H1 (cell line): ENCODE measurements around the gene SLC39A10. TPM values are rescaled to one million over a fixed set of nuclear protein-coding genes. Genes with fewer than 3 reads are reported as not detected.

Experiments used
- CTCF ChIA-PET: fragments of 300-600 bp; sonication (Branson Sonifier 250); formaldehyde crosslinking; loops from one replicate; lab custom pipeline; 2021; ENCODE audit not compliant: partially characterized antibody; lab: Charles Lee
- POLR2A ChIA-PET: fragments of 300-600 bp; sonication (Branson Sonifier 250); formaldehyde crosslinking; loops from one replicate; lab custom pipeline; 2021; ENCODE audit warnings: inconsistent platforms; ENCODE audit not compliant: partially characterized antibody; lab: Charles Lee
- DNase-seq, 2 experiments: peaks; one replicate each; pipeline versions ENCODE4 v3.0.0 to v3.0.0-alpha.2; 2010 to 2022; ENCODE audit warnings: low spot score in 2 of 2, low read depth in 1 of 2, mixed read lengths in 1 of 2
- FAIRE-seq: peaks from 2 replicates; lab custom pipeline; 2011; peaks lifted over from hg19 to GRCh38; lab: Jason Lieb, UNC
- H2AFZ ChIP-seq: 2 replicates; pipeline ENCODE4 v1.8.1; 2012; ENCODE audit warnings: low read length, inconsistent platforms
- H2AK5ac ChIP-seq: 2 replicates; pipeline ENCODE4 v1.6.1; 2013; ENCODE audit warnings: low read depth, low read length
- H2BK120ac ChIP-seq: replicated peaks from 2 replicates; pipeline ENCODE3; 2013; ENCODE audit warnings: low read depth, low read length, inconsistent platforms
- H2BK12ac ChIP-seq: 2 replicates; pipeline ENCODE4 v1.6.1; 2013; ENCODE audit warnings: low read depth, low read length
- H2BK15ac ChIP-seq: 2 replicates; pipeline ENCODE4 v1.6.1; 2013; ENCODE audit warnings: low read length
- H2BK20ac ChIP-seq: 2 replicates; pipeline ENCODE4 v1.6.1; 2013; ENCODE audit warnings: low read length
- H2BK5ac ChIP-seq: 2 replicates; pipeline ENCODE4 v1.6.1; 2013; ENCODE audit warnings: low read depth, low read length
- H3K14ac ChIP-seq: 2 replicates; pipeline ENCODE4 v1.6.1; 2013; ENCODE audit warnings: inconsistent platforms; ENCODE audit not compliant: insufficient read length
- H3K18ac ChIP-seq: 2 replicates; pipeline ENCODE4 v1.6.1; 2013; ENCODE audit warnings: low read length; ENCODE audit errors: extremely low read depth
- H3K23ac ChIP-seq: 2 replicates; pipeline ENCODE4 v1.6.1; 2013; ENCODE audit warnings: inconsistent platforms; ENCODE audit not compliant: insufficient read length
- H3K23me2 ChIP-seq: 2 replicates; pipeline ENCODE4 v1.6.1; 2013; ENCODE audit warnings: low read depth, low read length
- H3K27ac ChIP-seq: 2 replicates; pipeline ENCODE4 v1.6.1; 2011; ENCODE audit warnings: low read depth, low read length, inconsistent platforms
- H3K27me3 ChIP-seq, 4 experiments: replicated peaks in 1 of 4; 1 replicate in 1 of 4; 2 replicates in 3 of 4; pipeline versions ENCODE4 v1.6.1 to v1.8.1; 2011 to 2013; ENCODE audit warnings: low read length in 3 of 4, mild to moderate bottlenecking in 3 of 4, inconsistent platforms in 2 of 4, mixed read lengths in 2 of 4, moderate library complexity in 1 of 4; ENCODE audit not compliant: control insufficient read depth in 3 of 4, insufficient read depth in 3 of 4; ENCODE audit errors: extremely low read depth in 1 of 4
- H3K36me3 ChIP-seq, 4 experiments: 2 replicates each; pipeline versions ENCODE4 v1.6.1 to v1.8.1; 2011 to 2013; ENCODE audit warnings: mild to moderate bottlenecking in 4 of 4, low read length in 3 of 4, moderate library complexity in 2 of 4, control low read depth in 1 of 4, inconsistent platforms in 1 of 4; ENCODE audit not compliant: insufficient read depth in 4 of 4, control insufficient read depth in 2 of 4
- H3K4ac ChIP-seq: replicated peaks from 2 replicates; pipeline ENCODE3; 2013; ENCODE audit warnings: low read length, low read depth, mixed read lengths, inconsistent platforms; ENCODE audit not compliant: insufficient read length
- H3K4me1 ChIP-seq, 4 experiments: replicated peaks in 1 of 4; 1 replicate in 1 of 4; 2 replicates in 3 of 4; pipeline versions ENCODE4 v1.6.1 to v1.8.1; 2011 to 2013; ENCODE audit warnings: low read length in 3 of 4, inconsistent platforms in 2 of 4, mixed read lengths in 1 of 4; ENCODE audit not compliant: insufficient read depth in 4 of 4, control insufficient read depth in 3 of 4
- H3K4me2 ChIP-seq, 2 experiments: 2 replicates each; pipeline versions ENCODE4 v1.6.1 to v1.8.1; 2011 to 2013; ENCODE audit warnings: low read depth in 2 of 2, low read length in 2 of 2, control low read depth in 1 of 2, inconsistent platforms in 1 of 2, mild to moderate bottlenecking in 1 of 2; ENCODE audit not compliant: insufficient read depth in 1 of 2
- H3K4me3 ChIP-seq, 4 experiments: fragments of 200-600, 300-600 bp in 1 of 4; sonication (generic), shearing (Covaris generic), sonication (Bioruptor Twin) in 1 of 4; 2 replicates each; pipeline versions ENCODE4 v1.5.1 to v1.8.1; 2011 to 2016; ENCODE audit warnings: low read length in 4 of 4, low read depth in 3 of 4, control low read depth in 2 of 4, inconsistent platforms in 2 of 4, mild to moderate bottlenecking in 2 of 4, mixed read lengths in 1 of 4, moderate library complexity in 1 of 4; ENCODE audit not compliant: insufficient read depth in 2 of 4; ENCODE audit errors: extremely low read depth in 1 of 4
- H3K56ac ChIP-seq: replicated peaks from 2 replicates; pipeline ENCODE3; 2013; ENCODE audit warnings: low read depth, mild to moderate bottlenecking, mixed read lengths, low read length, inconsistent platforms; ENCODE audit not compliant: insufficient read length
- H3K79me1 ChIP-seq: 2 replicates; pipeline ENCODE4 v1.6.1; 2013; ENCODE audit warnings: low read depth, low read length, control low read depth
- H3K79me2 ChIP-seq, 2 experiments: 2 replicates each; pipeline versions ENCODE4 v1.6.1 to v1.8.1; 2012 to 2013; ENCODE audit warnings: low read length in 2 of 2, mild to moderate bottlenecking in 2 of 2, inconsistent platforms in 1 of 2; ENCODE audit not compliant: insufficient read depth in 2 of 2, control insufficient read depth in 1 of 2
- H3K9ac ChIP-seq, 4 experiments: replicated peaks in 1 of 4; 1 replicate in 1 of 4; 2 replicates in 3 of 4; pipeline versions ENCODE4 v1.6.1 to v1.8.1; 2011 to 2013; ENCODE audit warnings: low read depth in 3 of 4, low read length in 3 of 4, control low read depth in 2 of 4, mild to moderate bottlenecking in 2 of 4, moderate library complexity in 2 of 4, inconsistent platforms in 1 of 4; ENCODE audit errors: extremely low read depth in 1 of 4
- H3K9me3 ChIP-seq, 2 experiments: 2 replicates each; pipeline versions ENCODE4 v1.6.1 to v1.8.1; 2012 to 2013; ENCODE audit warnings: mild to moderate bottlenecking in 2 of 2, moderate library complexity in 2 of 2, control low read depth in 1 of 2, inconsistent platforms in 1 of 2, low read depth in 1 of 2, low read length in 1 of 2, mixed read lengths in 1 of 2; ENCODE audit not compliant: insufficient read depth in 2 of 2
- H4K20me1 ChIP-seq, 2 experiments: replicated peaks in 1 of 2; 2 replicates each; pipeline versions ENCODE3 to v1.8.1; 2011 to 2013; ENCODE audit warnings: inconsistent platforms in 2 of 2, low read length in 2 of 2, mild to moderate bottlenecking in 1 of 2; ENCODE audit not compliant: insufficient read depth in 2 of 2, control insufficient read depth in 1 of 2
- H4K5ac ChIP-seq: 2 replicates; pipeline ENCODE4 v1.6.1; 2013; ENCODE audit warnings: low read length, low read depth, mixed read lengths, inconsistent platforms; ENCODE audit not compliant: insufficient read length
- H4K8ac ChIP-seq: 2 replicates; pipeline ENCODE4 v1.8.0; 2013; ENCODE audit warnings: mild to moderate bottlenecking, moderate library complexity, low read length, inconsistent platforms; ENCODE audit not compliant: insufficient read depth; ENCODE audit errors: extremely low read depth
- H4K91ac ChIP-seq: replicated peaks from 2 replicates; pipeline ENCODE3; 2013; ENCODE audit warnings: low read length, mixed read lengths, inconsistent platforms; ENCODE audit not compliant: insufficient read length
- CHD1 ChIP-seq: IDR thresholded peaks from 2 replicates; pipeline ENCODE4 v1.6.1; 2012; ENCODE audit warnings: low read depth, low read length, improper control_type of control experiment
- CTBP2 ChIP-seq: IDR thresholded peaks from 2 replicates; pipeline ENCODE4 v1.7.0; 2011; ENCODE audit warnings: borderline replicate concordance, mild to moderate bottlenecking, moderate library complexity, mixed read lengths, low read length; ENCODE audit not compliant: insufficient read depth, insufficient read length
- GABPA ChIP-seq: IDR thresholded peaks from 2 replicates; pipeline ENCODE4 v1.6.1; 2011; ENCODE audit warnings: mild to moderate bottlenecking, low read length, moderate library complexity, borderline replicate concordance; ENCODE audit not compliant: insufficient read depth
- HDAC2 ChIP-seq, 2 experiments: fragments of 300-600 bp in 1 of 2; sonication (generic) in 1 of 2; IDR thresholded peaks; 2 replicates each; pipeline ENCODE4 v1.6.1; 2011 to 2012; ENCODE audit warnings: low read depth in 2 of 2, low read length in 2 of 2, mild to moderate bottlenecking in 2 of 2, moderate library complexity in 2 of 2, borderline replicate concordance in 1 of 2, inconsistent platforms in 1 of 2
- PHF8 ChIP-seq: fragments of 200-600 bp; sonication (generic); conservative IDR thresholded peaks from 2 replicates; pipeline ENCODE4 v1.7.1; 2012; ENCODE audit warnings: low read depth, mild to moderate bottlenecking, inconsistent platforms, low read length, moderate library complexity
- SUZ12 ChIP-seq: fragments of 200-600 bp; sonication (generic); IDR thresholded peaks from 2 replicates; pipeline ENCODE4 v1.6.1; 2012; ENCODE audit warnings: mild to moderate bottlenecking, inconsistent platforms, low read length, moderate library complexity, mixed read lengths
- TAF1 ChIP-seq: IDR thresholded peaks from 2 replicates; pipeline ENCODE4 v1.6.1; 2011; ENCODE audit warnings: mild to moderate bottlenecking, low read depth, low read length
- WGBS, 2 experiments: shearing (Covaris generic) in 1 of 2; methylation state at CpG; one replicate each; pipeline versions ENCODE4 v1.1.6 to v1.1.7; 2013 to 2015; ENCODE audit warnings: low lambda C conversion rate in 2 of 2, mixed read lengths in 2 of 2, inconsistent platforms in 1 of 2, low coverage in 1 of 2, missing lambda C conversion rate in 1 of 2; ENCODE audit not compliant: insufficient replicate concordance in 2 of 2, insufficient coverage in 1 of 2, insufficient read length in 1 of 2; ENCODE audit errors: extremely low coverage in 1 of 2, missing lambda C conversion rate in 1 of 2; 5-methylcytosine and 5-hydroxymethylcytosine counted together
- polyA plus RNA-seq, 7 experiments: library from polyadenylated mRNA; depleted of rRNA in 3 of 7; stranded (reverse) in 5 of 7; unstranded in 2 of 7; fragments of >200 nt in 5 of 7; fragments of 200-250 nt in 2 of 7; gene quantifications; 1 replicate in 5 of 7; 2 replicates in 1 of 7; 4 replicates in 1 of 7; pipeline versions ENCODE4 v1.2.1 to v1.2.3, GENCODE V29; 2011 to 2013; ENCODE audit warnings: missing spikeins in 2 of 7, mixed read lengths in 2 of 7
- total RNA-seq: library from RNA; stranded (reverse); fragmentation: NEBNext Ultra II Directional; extraction: Animal tissue kit (Norgen Biotek cat#: 25700); gene quantifications from 2 replicates; pipeline ENCODE4 v1.2.1, GENCODE V29; 2021

SLC39A10 gene
- total and polyA plus RNA-seq, 2 of the 8 experiments (the other 6 are each of a cell fraction or from before 2014, with no cell fraction given) = 68.1 to 234 TPM

GRCh38 chr2:195768431-195768830, 111.4 kb downstream of the SLC39A10 start:
- no peak overlapping the region for H3K4me2 ChIP-seq
- H3K9me3 ChIP-seq = no peaks in the 10 kb centered on the region
- 89% methylated on average over 2 of the region's 2 CpGs; no CpG with 5 or more reads in 1 of the 2 experiments for WGBS, 2 experiments
- no peaks in the 10 kb centered on the region for H4K20me1 ChIP-seq
- H4K8ac ChIP-seq = no peak overlapping the region
- ChIA-PET POLR2A (no interaction called here), CTCF (interaction anchor here (0.6 kb wide), 1 partner anchor 45 kb away, joined by 3 read pairs; no protein-coding TSS in a partner anchor)
- H3K79me2 ChIP-seq = no peaks in the 10 kb centered on the region
- no peaks in the 10 kb centered on the region for H3K4me1 ChIP-seq
- no peak overlapping the region for H3K14ac ChIP-seq
- H2BK20ac ChIP-seq = no peak overlapping the region
- no peak overlapping the region for H2BK12ac ChIP-seq
- H3K23ac ChIP-seq = no peak overlapping the region
- no peak for FAIRE-seq
- no peaks in the 10 kb centered on the region for H3K27me3 ChIP-seq
- no peak for DNase-seq
- H3K4me3 ChIP-seq = no peak overlapping the region
- H2BK15ac ChIP-seq = no peak overlapping the region
- no peak overlapping the region for H3K4ac ChIP-seq
- no peaks in the 10 kb centered on the region for H3K36me3 ChIP-seq
- H4K5ac ChIP-seq = no peak overlapping the region
- no peak overlapping the region for H4K91ac ChIP-seq
- H2AK5ac ChIP-seq = no peak overlapping the region
- H2AFZ ChIP-seq = no peak overlapping the region
- H3K79me1 ChIP-seq = no peaks in the 10 kb centered on the region
- no peak overlapping the region for H3K56ac ChIP-seq
- no peak overlapping the region for H3K27ac ChIP-seq
- no peaks in the 10 kb centered on the region for H3K23me2 ChIP-seq
- H3K9ac ChIP-seq = no peak overlapping the region
- no peak overlapping the region for H3K18ac ChIP-seq
- H2BK120ac ChIP-seq = no peak overlapping the region
- TF ChIP-seq PHF8 = no peak
- no peak for TF ChIP-seq GABPA
- TF ChIP-seq CHD1 = no peak
- TF ChIP-seq HDAC2 (IDR thresholded peaks at IDR 0.05; ENCODE audit: borderline replicate concordance in 1 of 2, low read depth in 2 of 2, low read length in 2 of 2) = no peak
- no peak for TF ChIP-seq SUZ12
- TF ChIP-seq CTBP2 = no peak
- TF ChIP-seq TAF1 = no peak
- no peak overlapping the region for H2BK5ac ChIP-seq
